ENCODE data around the gene ACAA1. TPM values are rescaled to one million over a fixed set of nuclear protein-coding genes. Genes with fewer than 3 reads are reported as not detected.
"Not testable (repeated sequence)": the region's sequence is repeated elsewhere in the genome, so short reads cannot be mapped to it uniquely, and the experiment has no call there.

ACAA1 gene
- total RNA-seq, 1 experiment from 2014 or later, result 16.3 TPM

GRCh38 chr3:38163841-38164642 lies 27.1 kb upstream of the ACAA1 start:
- Histone ChIP-seq H3K36me3 (peaks cover 9% of the 10 kb centered on the region), H3K4me1 (replicated peaks) (peaks cover 27% of the 10 kb centered on the region), H3K27me3 (replicated peaks) (no peaks in the 10 kb centered on the region), H3K9me3 (replicated peaks) (no peaks in the 10 kb centered on the region), H3K27ac (peak overlapping the region; percentile 98), H3K4me3 (peak overlapping the region; percentile 81)
- DNase-seq (ENCODE audit: low read depth in 1 of 2, low spot score in 2 of 2), result no peak

DNA sequence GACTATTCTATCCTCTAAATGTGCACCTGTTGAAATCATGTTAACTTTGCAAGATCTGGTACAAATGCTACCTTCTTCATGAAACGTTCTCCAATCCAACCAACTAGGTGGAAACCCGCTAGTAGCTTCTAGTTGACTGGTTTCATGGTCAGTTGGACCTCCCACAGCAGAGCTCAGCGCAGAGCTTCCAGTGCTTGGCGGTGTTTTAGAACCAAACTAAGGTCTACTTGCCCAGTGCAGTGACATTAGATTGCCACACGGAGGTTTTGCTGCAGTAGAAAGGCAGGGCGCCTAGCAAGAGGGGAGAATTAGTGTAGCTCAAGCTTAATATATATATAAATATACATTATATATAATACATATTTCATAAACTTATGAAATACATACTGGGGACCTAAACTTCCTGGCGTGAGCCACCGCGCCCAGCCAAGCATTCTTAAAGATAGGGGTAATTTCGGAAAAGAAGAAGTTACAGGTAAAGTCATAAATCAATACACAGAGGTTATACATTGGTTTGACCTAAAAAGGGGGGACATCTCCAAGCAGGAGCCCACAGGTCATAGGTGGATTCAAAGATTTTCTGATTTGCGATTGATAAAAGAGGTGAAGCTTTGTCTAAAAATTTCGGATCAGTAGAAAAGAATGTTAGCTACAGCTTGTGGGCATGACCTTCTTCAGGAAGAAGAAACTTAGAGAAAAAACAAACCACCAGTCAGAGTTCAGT lies 26.4 kb upstream of the ACAA1 start:
- no peaks in the 10 kb centered on the region for H3K27me3 ChIP-seq (replicated peaks)
- no peak for DNase-seq (ENCODE audit: low read depth in 1 of 2, low spot score in 2 of 2)

GRCh38 chr3:38160704-38161103 lies 23.8 kb upstream of the ACAA1 start:
- not testable (repeated sequence) for H3K4me1 ChIP-seq (replicated peaks); H3K27me3 ChIP-seq (replicated peaks); DNase-seq (ENCODE audit: low read depth in 1 of 2, low spot score in 2 of 2); H3K4me3 ChIP-seq; H3K9me3 ChIP-seq (replicated peaks); H3K27ac ChIP-seq; H3K36me3 ChIP-seq

More for the DNA sequence above, 26.4 kb upstream of the ACAA1 start:
- Histone ChIP-seq H3K4me1 (replicated peaks) (peaks cover 21% of the 10 kb centered on the region; the same call in 1 of the 2 replicates), H3K4me3 (no peak overlapping the region), H3K9me3 (replicated peaks) (no peaks in the 10 kb centered on the region), H3K36me3 (peaks cover 9% of the 10 kb centered on the region), H3K27ac (no peak overlapping the region)

DNA sequence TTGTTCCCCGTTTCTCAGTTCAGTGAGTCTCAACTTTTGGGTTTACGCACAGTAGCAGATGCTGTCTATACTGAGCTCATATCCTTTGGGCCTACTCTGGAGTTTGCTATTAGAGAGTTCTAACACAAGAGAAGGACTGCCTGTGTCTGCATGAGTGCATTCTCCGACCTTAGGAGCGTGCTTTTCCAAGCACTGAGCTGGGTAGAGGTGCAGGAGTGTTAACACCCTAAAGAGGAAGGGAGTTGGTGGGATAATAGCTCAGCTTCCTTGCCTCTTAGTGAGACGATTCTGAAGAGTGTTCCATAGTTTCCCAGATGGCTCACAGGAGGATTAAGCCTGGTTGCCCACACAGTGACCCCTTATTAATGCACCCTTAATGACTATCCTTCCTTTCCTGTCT lies 21.5 kb upstream of the ACAA1 start:
- H3K4me3 ChIP-seq, result no peak overlapping the region
- H3K4me1 ChIP-seq (replicated peaks), result no peaks in the 10 kb centered on the region
- no peaks in the 10 kb centered on the region for H3K9me3 ChIP-seq (replicated peaks)
- no peak for DNase-seq (ENCODE audit: low read depth in 1 of 2, low spot score in 2 of 2)
- no peaks in the 10 kb centered on the region for H3K27me3 ChIP-seq (replicated peaks)
- no peak overlapping the region for H3K27ac ChIP-seq
- no peaks in the 10 kb centered on the region for H3K36me3 ChIP-seq

- Histone ChIP-seq H3K27me3 (replicated peaks) (no peaks in the 10 kb centered on the region), H3K36me3 (no peaks in the 10 kb centered on the region), H3K27ac (no peak overlapping the region), H3K4me3 (no peak overlapping the region), H3K9me3 (replicated peaks) (no peaks in the 10 kb centered on the region), H3K4me1 (replicated peaks) (no peaks in the 10 kb centered on the region)
- no peak for DNase-seq (ENCODE audit: low read depth in 1 of 2, low spot score in 2 of 2)
Observed at GRCh38 chr3:38157595-38157994, 20.7 kb upstream of the ACAA1 start.

DNA sequence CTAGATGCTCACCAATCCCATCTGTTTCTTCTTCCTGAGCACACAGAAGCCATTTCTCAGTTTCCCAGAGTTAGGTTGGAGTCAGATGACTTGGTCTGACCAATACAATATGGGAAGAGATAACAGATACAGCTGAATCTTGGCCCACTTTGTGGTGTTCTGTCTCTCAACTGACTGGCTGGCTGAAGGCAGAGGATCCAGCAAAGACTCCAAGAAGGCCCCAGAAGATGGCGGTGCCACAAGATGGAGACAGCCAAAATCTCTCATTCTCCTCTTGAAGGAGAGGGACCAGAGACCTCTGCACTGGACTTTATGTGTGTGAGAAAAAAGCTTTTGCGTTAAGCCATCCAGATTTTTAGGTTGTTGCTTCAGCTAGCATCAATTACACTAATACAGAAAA lies 20.2 kb upstream of the ACAA1 start:
- H3K4me3 ChIP-seq, result no peak overlapping the region
- no peak overlapping the region for H3K27ac ChIP-seq
- no peaks in the 10 kb centered on the region for H3K36me3 ChIP-seq
- H3K4me1 ChIP-seq (replicated peaks), result no peaks in the 10 kb centered on the region
- DNase-seq (ENCODE audit: low read depth in 1 of 2, low spot score in 2 of 2), result no peak
- no peaks in the 10 kb centered on the region for H3K9me3 ChIP-seq (replicated peaks)
- H3K27me3 ChIP-seq (replicated peaks), result no peaks in the 10 kb centered on the region

- no peaks in the 10 kb centered on the region for H3K4me1 ChIP-seq (replicated peaks)
- H3K27ac ChIP-seq, result no peak overlapping the region
- H3K36me3 ChIP-seq, result no peaks in the 10 kb centered on the region
- no peaks in the 10 kb centered on the region for H3K27me3 ChIP-seq (replicated peaks)
- no peak for DNase-seq (ENCODE audit: low read depth in 1 of 2, low spot score in 2 of 2)
- H3K9me3 ChIP-seq (replicated peaks), result no peaks in the 10 kb centered on the region
- H3K4me3 ChIP-seq, result no peak overlapping the region
Observed at GRCh38 chr3:38155825-38156224, 18.9 kb upstream of the ACAA1 start.

DNA sequence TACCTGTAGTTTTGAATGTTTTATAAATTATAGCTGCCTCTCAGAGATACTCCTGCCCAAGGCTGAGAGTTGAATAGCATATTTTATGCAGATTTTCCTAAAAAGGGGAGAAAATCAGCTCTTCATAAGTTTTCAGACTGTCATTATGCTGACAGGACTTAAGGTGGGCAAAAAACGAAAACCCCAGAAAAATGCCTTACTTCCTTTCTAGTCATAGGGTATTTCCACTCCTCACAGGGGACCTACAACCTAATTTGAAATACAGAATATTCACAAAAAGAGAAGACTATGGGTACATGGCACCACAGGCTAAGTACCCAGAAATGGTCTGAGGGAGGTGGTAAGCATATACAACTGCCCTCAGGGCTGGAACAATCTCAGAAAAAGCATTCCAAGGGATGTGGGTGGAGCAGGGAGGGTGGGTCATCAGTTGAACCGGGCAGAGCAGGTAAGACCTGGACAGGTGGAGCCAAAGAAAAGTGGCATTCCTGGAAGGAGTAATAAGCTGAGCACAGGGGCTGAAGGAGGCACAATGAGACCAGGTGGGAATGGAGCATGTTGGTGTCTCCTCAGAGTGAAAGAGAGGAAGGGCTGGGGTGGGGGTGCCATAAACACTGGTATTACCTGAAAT lies 17.8 kb upstream of the ACAA1 start:
- no peak overlapping the region for H3K27ac ChIP-seq

DNA sequence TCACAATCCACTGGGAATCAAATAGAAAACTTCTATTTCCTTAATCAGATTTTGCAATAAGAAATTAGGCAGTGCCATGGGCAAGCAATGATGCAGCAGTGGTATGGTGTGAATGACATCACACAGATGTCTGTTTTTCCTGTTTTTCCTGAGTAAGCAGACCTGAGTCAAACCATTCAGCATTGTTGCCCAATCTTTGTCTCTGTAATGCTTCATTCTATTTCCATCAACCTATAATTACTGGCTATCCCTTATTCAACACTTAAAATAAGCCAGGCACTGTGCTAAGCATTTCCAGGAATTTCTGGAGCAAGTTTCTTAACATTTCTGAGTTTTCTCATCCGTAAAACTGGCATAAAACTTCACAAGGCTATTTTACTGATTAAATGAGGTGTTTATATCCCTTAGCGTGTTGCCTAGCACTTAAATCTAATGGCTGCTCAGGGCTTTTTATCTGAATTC lies 17.1 kb upstream of the ACAA1 start:
- Histone ChIP-seq H3K27ac (no peak overlapping the region), H3K27me3 (replicated peaks) (no peaks in the 10 kb centered on the region), H3K4me3 (no peak overlapping the region), H3K9me3 (replicated peaks) (no peaks in the 10 kb centered on the region), H3K4me1 (replicated peaks) (no peaks in the 10 kb centered on the region), H3K36me3 (no peaks in the 10 kb centered on the region)
- DNase-seq (ENCODE audit: low read depth in 1 of 2, low spot score in 2 of 2), result no peak

More for the DNA sequence above, 17.8 kb upstream of the ACAA1 start:
- Histone ChIP-seq H3K36me3 (no peaks in the 10 kb centered on the region), H3K4me3 (no peak overlapping the region), H3K27me3 (replicated peaks) (no peaks in the 10 kb centered on the region), H3K4me1 (replicated peaks) (no peaks in the 10 kb centered on the region), H3K9me3 (replicated peaks) (no peaks in the 10 kb centered on the region)
- DNase-seq (ENCODE audit: low read depth in 1 of 2, low spot score in 2 of 2), result no peak

DNA sequence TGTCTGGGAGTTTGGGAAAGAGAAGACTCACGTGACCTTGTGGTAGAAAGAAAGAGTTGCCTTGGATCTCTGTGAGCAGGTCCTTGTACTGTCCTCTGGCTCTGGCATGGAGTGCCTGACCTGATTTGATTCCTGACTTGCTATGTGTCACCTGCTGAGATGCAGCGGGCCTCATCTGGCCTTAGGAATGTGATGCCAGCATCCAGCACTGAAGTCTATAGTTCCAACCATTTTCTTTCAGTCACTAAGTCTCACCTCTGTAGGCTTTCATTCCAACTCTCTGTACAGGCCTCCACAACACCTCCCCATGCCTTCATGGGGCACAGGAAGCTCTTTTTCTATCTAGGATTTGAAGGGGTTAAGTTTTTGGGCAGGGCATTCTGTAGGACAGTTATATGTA lies 16.3 kb upstream of the ACAA1 start:
- Histone ChIP-seq H3K9me3 (replicated peaks) (no peaks in the 10 kb centered on the region), H3K27me3 (replicated peaks) (no peaks in the 10 kb centered on the region), H3K27ac (no peak overlapping the region), H3K4me1 (replicated peaks) (no peaks in the 10 kb centered on the region), H3K4me3 (no peak overlapping the region), H3K36me3 (no peaks in the 10 kb centered on the region)
- no peak for DNase-seq (ENCODE audit: low read depth in 1 of 2, low spot score in 2 of 2)

DNA sequence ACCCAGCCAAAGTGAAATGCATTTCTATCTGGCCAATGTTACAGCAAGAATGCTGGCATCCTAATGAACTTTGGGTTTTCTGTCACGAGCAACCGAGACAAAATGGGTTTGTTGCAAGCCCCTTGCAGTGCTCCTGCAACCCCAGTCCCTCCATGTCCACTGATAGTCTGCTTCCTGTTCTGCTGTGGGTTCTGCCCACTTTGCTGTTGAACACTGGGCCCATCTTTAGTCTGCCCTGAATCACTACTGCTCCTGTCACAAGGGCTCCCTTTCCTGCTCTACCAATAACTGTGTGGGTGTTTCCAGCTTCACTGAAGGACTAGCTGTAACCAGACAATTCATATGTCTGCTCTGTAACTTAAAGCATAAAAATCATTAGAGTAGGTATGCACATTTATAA lies 15.7 kb upstream of the ACAA1 start:
- no peak for DNase-seq (ENCODE audit: low read depth in 1 of 2, low spot score in 2 of 2)
- H3K4me1 ChIP-seq (replicated peaks), result no peaks in the 10 kb centered on the region
- no peaks in the 10 kb centered on the region for H3K27me3 ChIP-seq (replicated peaks)
- no peaks in the 10 kb centered on the region for H3K36me3 ChIP-seq
- H3K4me3 ChIP-seq, result no peak overlapping the region
- no peaks in the 10 kb centered on the region for H3K9me3 ChIP-seq (replicated peaks)
- H3K27ac ChIP-seq, result no peak overlapping the region

DNA sequence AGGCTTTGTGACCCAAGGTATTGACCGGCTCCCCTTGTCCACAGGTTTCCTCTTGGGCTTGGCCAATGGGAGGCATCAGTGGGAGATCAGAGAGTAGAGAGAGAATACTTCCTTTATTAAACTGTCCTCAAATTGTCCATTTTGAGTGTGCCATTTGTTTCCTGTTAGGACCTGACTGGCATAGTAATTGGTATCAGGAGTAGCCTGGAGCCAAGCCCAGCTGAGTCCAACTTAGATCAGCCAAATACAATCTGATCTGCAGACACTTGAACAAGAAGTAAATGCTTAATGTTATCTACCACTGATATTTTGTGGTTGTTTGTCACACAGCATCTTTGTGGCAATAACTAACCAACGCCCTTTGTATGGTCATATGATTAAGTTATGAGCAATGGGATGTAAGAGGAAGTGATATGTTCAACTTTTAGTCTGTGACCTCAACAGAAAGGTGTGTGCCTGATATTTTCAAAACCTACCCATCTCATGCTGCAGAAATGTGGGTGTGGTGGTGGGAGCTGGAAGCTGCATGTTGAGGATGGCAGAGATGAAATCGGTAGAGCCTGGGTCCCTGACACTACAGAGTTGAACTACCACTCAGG lies 14.8 kb upstream of the ACAA1 start:
- Histone ChIP-seq H3K27ac (no peak overlapping the region), H3K4me1 (replicated peaks) (no peaks in the 10 kb centered on the region), H3K9me3 (replicated peaks) (no peaks in the 10 kb centered on the region), H3K4me3 (no peak overlapping the region), H3K27me3 (replicated peaks) (no peaks in the 10 kb centered on the region), H3K36me3 (no peaks in the 10 kb centered on the region)
- DNase-seq (ENCODE audit: low read depth in 1 of 2, low spot score in 2 of 2), result no peak

- no peaks in the 10 kb centered on the region for H3K4me1 ChIP-seq (replicated peaks)
- H3K4me3 ChIP-seq, result no peak overlapping the region
- no peaks in the 10 kb centered on the region for H3K27me3 ChIP-seq (replicated peaks)
- H3K36me3 ChIP-seq, result no peaks in the 10 kb centered on the region
- no peak for DNase-seq (ENCODE audit: low read depth in 1 of 2, low spot score in 2 of 2)
- H3K27ac ChIP-seq, result no peak overlapping the region
- no peaks in the 10 kb centered on the region for H3K9me3 ChIP-seq (replicated peaks)
Observed at GRCh38 chr3:38150780-38151528, 14.0 kb upstream of the ACAA1 start.

All from SJSA1 (cell line).